Effector memory CD8-positive, alpha-beta T cell (primary cell): ENCODE results near the gene ADM2.

Experiments used
- ATAC-seq: fragments of 150-1000 bp; cut with Tn5 transposase; replicated peaks from 2 replicates; pipeline ENCODE4 v1.10.0; 2021; ENCODE audit warnings: mild to moderate bottlenecking, moderate library complexity
- DNase-seq, 3 experiments: peaks; one replicate each; pipeline ENCODE4 v3.0.0; 2021
- H3K27ac Mint-ChIP-seq, 2 donors: one replicate each; pipeline ENCODE4 v1.8.0; 2022; ENCODE audit warnings: mild to moderate bottlenecking in 2 of 2, mixed read lengths in 2 of 2, moderate library complexity in 2 of 2
- H3K27me3 Mint-ChIP-seq, 2 donors: one replicate each; pipeline ENCODE4 v1.8.0; 2022; ENCODE audit warnings: mixed read lengths in 2 of 2
- H3K36me3 Mint-ChIP-seq: one replicate; pipeline ENCODE4 v1.8.0; 2022; ENCODE audit warnings: mild to moderate bottlenecking, moderate library complexity, mixed read lengths; ENCODE audit not compliant: insufficient read depth
- H3K4me1 Mint-ChIP-seq, 2 donors: one replicate each; pipeline ENCODE4 v1.8.0; 2022; ENCODE audit warnings: low read depth in 2 of 2, mixed read lengths in 2 of 2
- H3K4me3 Mint-ChIP-seq, 2 donors: one replicate each; pipeline ENCODE4 v1.8.0; 2022; ENCODE audit warnings: mild to moderate bottlenecking in 2 of 2, mixed read lengths in 2 of 2, moderate library complexity in 2 of 2
- H3K9me3 Mint-ChIP-seq, 2 donors: one replicate each; pipeline ENCODE4 v1.8.0; 2022; ENCODE audit warnings: mixed read lengths in 2 of 2

ADM2 gene

DNA sequence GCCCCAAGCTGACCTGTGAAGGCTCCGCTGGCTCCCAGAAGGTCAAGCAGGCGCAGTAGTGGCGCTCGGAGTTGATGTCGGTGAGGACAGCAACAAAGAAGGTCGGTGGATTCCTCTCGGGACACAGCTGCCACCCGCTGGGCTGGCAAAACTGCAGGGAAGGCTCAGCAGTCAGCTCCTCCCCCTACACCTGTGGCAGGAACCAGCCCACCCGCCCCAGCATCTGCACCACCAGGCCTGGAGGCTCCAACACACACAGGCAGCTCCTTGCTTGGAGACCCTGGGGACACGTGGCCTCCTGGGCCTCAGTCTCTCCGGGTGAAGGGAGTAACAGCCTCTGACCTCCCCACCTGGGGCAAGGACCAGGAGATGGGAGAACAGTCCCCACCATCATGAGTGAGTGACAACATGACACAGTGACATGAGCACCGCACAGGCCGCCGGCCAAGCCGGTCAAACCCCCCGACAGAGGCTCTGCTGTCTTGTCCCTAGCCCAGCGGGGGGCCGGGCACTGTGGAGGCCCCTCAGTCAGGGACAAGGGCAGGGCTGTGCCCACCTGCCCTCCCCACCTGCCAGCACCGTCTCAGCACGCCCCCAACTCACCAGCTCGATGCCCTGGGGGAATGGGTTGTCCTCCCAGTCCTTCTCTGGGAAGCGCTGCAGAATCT, 13.4 kb upstream of the ADM2 start:
- Mint-ChIP-seq H3K27ac (peak overlapping the region; percentile 88 to 95), H3K9me3 (no peaks in the 10 kb centered on the region), H3K4me3 (no peak overlapping the region), H3K27me3 (no peaks in the 10 kb centered on the region), H3K4me1 (peaks cover 30 to 51% of the 10 kb centered on the region in 2 donors), H3K36me3 (peaks cover 48% of the 10 kb centered on the region)
- DNase-seq = no peak
- no peak for ATAC-seq

DNA sequence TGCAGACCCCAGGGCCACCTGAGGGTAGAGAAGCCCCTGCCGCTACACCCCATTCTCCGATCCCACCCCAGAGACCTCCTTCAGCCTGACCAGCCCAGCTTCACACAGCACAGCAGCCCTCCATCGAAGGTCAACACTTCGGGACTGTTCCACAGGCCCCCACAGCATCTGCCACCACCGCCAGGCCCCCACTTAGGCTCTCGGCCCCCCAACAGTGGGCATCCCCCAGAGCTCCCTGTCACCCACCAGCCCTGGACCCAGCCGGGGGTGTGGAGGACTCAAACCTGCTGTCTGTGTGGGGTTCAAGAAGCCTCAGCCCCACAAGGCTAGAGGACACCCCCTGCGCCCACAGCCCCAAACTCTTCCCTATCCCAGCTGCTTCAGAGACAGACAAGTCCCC, 12.7 kb upstream of the ADM2 start:
- peak overlapping the region; percentile 75 to 96 for H3K4me3 Mint-ChIP-seq
- peaks cover 45% of the 10 kb centered on the region for H3K36me3 Mint-ChIP-seq
- no peaks in the 10 kb centered on the region for H3K9me3 Mint-ChIP-seq
- peaks cover 37 to 58% of the 10 kb centered on the region in 2 donors for H3K4me1 Mint-ChIP-seq
- H3K27me3 Mint-ChIP-seq = no peaks in the 10 kb centered on the region
- DNase-seq = no peak
- no peak for ATAC-seq
- H3K27ac Mint-ChIP-seq = peak overlapping the region; percentile 88 to 95

DNA sequence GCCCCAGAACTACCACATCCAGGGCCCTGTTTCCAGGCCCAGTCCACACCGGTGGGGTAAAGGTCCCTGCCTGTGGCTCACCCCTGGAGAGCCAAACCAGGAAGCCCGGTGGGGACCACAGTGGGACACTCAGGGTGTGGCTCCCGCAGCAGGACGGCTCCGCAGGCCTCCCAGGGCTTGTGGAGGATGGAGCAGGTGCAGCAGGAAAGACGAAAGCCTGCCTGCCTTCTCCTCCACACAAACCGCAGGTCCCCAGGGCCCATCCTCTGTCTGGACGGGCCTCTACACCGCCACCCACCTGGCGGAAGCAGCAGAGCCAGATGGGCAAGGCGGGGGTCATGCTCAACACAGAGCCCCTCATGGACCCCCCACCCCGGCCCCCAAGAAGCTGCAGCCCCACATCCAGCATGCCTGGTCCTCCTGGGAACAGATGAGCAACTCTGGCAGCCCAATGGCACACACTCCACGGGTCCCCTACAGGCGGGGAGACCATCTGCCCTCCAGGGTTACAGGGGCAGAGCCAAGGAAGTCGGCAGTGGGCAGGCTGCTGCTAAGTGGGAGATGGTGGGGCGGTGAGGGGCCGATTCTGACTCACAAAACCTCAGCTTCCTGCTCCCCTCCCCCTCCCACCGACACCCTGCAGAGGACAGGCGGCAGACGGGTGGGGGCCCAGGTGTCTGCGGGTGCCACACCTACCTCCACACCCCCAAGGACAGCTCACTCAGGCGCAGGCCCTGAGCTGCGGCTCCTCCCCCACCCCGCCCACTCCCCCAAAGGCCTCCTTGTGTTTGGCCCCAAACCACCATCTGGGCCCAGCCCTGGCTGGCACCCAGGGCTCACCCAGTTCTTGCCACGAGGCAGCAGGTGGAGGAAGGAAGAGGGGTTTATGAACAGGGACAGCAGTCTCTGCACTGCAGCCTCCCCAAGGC, 11.7 kb upstream of the ADM2 start:
- peak; percentile 97 to 99 (median 98) for DNase-seq
- peak; percentile 83 for ATAC-seq
- Mint-ChIP-seq H3K4me3 (peak overlapping the region; percentile 75 to 96), H3K36me3 (peaks cover 42% of the 10 kb centered on the region), H3K27ac (peak overlapping the region; percentile 88 to 95), H3K27me3 (no peaks in the 10 kb centered on the region), H3K9me3 (no peaks in the 10 kb centered on the region), H3K4me1 (peaks cover 43 to 64% of the 10 kb centered on the region in 2 donors)

DNA sequence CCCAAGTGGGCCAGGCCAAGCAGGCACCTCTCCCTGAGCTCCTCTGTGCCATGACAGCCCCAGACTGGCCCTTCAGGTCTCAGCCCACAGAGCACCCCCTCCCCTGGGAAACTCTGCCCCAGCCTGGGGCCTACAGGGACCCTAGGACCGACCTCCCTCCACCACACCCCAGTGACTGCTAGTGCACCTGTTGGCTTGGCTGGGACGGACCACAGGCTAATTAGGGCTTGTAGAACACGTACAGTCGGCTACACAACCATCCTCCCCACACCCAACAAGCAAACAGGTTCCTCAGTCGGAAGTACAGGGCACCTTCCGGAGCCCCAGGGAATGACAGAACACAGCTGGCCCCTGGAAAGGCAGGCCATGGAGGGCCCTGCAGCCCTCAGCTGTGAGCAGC, 10.9 kb upstream of the ADM2 start:
- Mint-ChIP-seq H3K4me3 (peak overlapping the region; percentile 75 to 96), H3K36me3 (peaks cover 34% of the 10 kb centered on the region), H3K9me3 (no peaks in the 10 kb centered on the region), H3K27me3 (no peaks in the 10 kb centered on the region), H3K4me1 (peaks cover 43 to 68% of the 10 kb centered on the region in 2 donors), H3K27ac (peak overlapping the region; percentile 88 to 95)
- DNase-seq = no peak
- no peak for ATAC-seq

DNA sequence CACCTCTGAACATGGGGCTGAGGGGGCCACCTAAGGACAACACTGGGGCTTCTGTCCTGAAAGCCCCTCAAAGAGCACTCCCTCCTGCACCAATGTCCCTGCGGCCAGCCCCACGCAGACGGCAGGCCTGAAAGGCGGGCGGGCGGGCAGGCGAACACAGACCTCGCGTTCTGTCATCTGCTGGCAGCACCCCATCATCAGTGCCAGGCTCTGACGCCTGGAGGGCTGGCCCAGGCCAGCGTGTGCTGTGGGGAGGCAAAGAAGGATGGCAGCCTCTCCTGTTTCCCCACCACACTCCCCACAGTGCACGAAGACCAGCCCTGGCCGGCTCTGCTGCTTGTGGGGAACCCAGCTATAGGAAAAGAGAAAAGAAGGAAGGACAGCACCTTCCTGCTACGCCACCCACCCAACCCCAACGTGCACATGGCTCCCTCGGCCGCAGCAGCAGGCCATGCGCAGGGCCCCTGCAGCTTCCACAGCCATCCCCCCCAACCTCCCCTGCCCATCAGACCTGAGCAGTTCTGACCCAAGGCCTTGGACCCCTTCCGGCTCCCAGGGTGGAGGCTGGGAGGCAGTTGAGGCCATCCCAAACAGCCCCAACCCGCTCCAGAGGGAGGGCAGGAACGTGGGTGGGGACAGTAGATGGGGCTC, 10.0 kb upstream of the ADM2 start:
- ATAC-seq = no peak
- peaks cover 43 to 63% of the 10 kb centered on the region in 2 donors for H3K4me1 Mint-ChIP-seq
- peaks cover 28% of the 10 kb centered on the region for H3K36me3 Mint-ChIP-seq
- peak overlapping the region; percentile 75 to 96 for H3K4me3 Mint-ChIP-seq
- no peaks in the 10 kb centered on the region for H3K9me3 Mint-ChIP-seq
- DNase-seq = no peak
- peak overlapping the region; percentile 88 to 95 for H3K27ac Mint-ChIP-seq
- no peaks in the 10 kb centered on the region for H3K27me3 Mint-ChIP-seq

DNA sequence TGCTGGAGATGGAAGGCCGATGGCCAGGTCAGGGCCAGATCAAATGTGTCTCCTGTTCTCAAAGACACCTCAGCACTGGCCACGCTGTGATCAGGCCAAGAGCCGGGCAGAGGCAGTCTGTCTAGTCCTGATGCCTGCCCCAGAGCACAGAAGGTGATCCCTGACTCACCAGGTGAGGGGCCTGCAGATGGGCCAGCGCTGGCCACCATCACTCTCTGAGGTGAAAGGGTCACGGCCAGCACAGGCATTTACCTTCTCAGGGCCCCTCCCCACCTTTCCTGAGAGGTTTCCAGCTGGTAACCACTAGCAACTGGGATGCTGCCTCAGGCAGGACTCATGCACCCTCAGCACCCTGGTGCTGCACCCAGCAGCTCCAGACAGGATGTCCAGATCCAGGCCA, 9.4 kb upstream of the ADM2 start:
- H3K4me3 Mint-ChIP-seq = peak overlapping the region; percentile 94 to 96
- ATAC-seq = no peak
- no peaks in the 10 kb centered on the region for H3K27me3 Mint-ChIP-seq
- no peak for DNase-seq
- peak overlapping the region; percentile 88 to 95 for H3K27ac Mint-ChIP-seq
- no peaks in the 10 kb centered on the region for H3K9me3 Mint-ChIP-seq
- H3K4me1 Mint-ChIP-seq = peaks cover 39 to 58% of the 10 kb centered on the region in 2 donors
- peaks cover 29% of the 10 kb centered on the region for H3K36me3 Mint-ChIP-seq

DNA sequence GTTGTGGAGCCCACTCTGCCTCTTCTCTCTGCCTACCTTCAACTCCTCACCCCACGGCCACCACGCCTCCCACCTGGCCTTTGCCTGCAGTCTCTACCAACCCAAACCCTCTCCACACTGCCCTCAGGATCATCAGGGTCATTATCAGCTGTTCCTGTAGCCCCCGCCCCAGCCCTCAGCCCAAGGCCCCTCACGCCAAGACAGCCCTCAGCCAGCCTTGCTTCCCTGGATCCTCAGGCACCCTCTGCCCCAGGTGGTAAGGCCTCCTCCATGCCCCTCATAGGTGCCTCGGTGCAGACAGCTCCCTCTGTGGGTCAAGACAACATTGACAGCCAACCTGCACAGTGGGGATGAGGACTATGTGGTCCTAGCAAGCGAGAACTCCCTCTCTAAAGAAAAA, 8.3 kb upstream of the ADM2 start:
- peak overlapping the region; percentile 95 to 96 for H3K27ac Mint-ChIP-seq
- no peaks in the 10 kb centered on the region for H3K9me3 Mint-ChIP-seq
- peaks cover 39 to 57% of the 10 kb centered on the region in 2 donors for H3K4me1 Mint-ChIP-seq
- no peak for ATAC-seq
- peak overlapping the region; percentile 94 to 96 for H3K4me3 Mint-ChIP-seq
- H3K36me3 Mint-ChIP-seq = peaks cover 25% of the 10 kb centered on the region
- peak; percentile 38 to 46 (median 44) for DNase-seq
- no peaks in the 10 kb centered on the region for H3K27me3 Mint-ChIP-seq

DNA sequence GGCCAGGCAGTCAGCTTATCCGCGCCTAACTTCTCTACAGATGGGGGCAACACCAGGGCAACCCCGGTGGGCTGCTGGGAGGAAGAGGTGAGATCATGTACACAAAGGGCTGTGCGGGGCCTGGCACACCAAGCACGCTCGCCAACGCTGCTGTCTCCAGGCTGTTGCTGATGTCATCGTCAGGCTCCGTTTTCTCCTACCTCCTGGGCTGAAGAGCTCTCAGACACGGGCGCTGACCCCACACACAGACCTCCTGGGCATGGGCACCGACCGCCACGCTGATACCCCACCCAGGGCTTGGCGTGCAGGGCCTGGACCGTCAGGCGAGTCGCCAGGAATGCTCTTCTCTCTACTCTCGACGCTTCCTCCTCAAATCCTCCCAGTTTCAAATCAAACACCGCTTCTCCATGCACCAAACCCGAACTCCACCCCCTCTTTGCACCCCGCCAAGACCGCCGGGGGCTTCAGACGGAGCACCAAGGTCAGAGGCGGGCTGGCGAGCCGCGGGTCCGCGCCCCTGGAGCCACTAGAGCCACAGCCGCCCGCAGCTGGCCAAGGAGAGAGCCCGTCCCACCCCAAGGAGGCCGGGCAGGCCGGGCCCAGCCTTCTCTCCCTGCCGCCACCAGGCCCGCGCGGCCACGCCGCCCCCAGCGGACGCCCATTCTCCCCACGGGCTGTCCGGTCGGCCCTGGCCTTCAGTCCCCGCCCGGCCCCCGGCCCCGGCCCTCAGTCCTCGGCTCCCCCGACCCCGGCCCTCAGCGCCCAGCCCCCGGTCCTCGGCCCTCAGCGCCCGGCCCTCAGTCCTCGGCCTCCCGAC, 7.3 kb upstream of the ADM2 start:
- Mint-ChIP-seq H3K9me3 (no peaks in the 10 kb centered on the region), H3K27ac (peak overlapping the region; percentile 95 to 96), H3K36me3 (peaks cover 18% of the 10 kb centered on the region), H3K27me3 (no peaks in the 10 kb centered on the region), H3K4me3 (peak overlapping the region; percentile 94 to 96), H3K4me1 (peaks cover 32 to 51% of the 10 kb centered on the region in 2 donors)
- no peak for ATAC-seq
- DNase-seq = no peak

DNA sequence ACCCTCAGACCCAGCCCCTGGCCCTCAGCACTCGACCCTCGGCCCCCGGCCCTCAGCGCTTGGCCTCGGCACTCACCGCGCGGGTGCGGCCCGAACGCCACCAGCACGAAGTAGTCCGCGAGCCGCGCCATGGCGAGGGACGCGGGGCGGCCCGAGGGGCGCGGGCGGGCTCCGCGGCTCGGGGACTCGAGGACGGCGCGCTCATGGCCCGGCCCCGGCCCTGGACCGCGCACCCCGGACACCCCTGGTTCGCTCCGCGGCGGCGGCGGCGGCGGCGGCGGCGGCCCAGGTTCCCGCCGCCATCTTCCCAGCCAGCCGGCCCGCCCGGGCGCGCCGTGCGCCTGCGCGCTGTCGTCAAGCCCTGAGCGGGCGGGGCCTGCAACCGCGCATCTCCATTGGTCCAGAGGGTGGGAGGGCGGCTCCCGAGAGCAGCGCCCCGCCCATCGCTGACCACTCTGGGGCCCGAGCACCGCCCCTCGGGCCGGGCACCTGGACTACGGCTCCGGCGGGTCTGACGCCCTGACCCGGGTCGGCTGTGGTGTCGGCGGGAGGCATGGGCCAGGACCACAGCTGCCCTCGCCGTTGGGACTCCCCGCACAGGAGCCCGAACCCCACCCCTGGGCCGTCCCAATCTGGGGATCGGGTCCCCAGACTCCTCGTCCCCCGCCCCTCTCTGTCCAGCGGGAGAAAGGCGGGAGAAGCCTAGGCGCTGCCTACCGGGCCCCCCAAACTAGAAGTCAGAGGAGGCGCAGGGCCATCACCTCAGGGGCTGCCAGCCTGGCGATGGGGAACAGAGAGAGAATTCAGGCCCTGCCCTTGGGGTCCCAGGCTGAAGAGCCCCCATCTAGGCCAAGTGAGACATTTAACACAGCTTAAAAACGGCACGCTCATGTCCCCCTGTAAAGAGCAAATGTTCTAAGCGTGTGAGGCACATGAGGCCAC, 6.4 kb upstream of the ADM2 start, which contains the start of gene SBF1:
SBF1 (minus strand) TSS at position 326 of the 942 bp plus-strand sequence; CDS start at position 131, 195 bp downstream.
- DNase-seq (peak; percentile 81 to 85 (median 85)), ATAC-seq (peak; percentile 64)
- no peaks in the 10 kb centered on the region for H3K9me3 Mint-ChIP-seq
- H3K27ac Mint-ChIP-seq = peak within 1 kb of the TSS; percentile 95 to 96
- peaks cover 12% of the 10 kb centered on the region for H3K36me3 Mint-ChIP-seq
- peaks cover 0 to 1% of the 10 kb centered on the region in 2 donors for H3K27me3 Mint-ChIP-seq
- H3K4me1 Mint-ChIP-seq = peaks cover 26 to 45% of the 10 kb centered on the region in 2 donors
- peak within 1 kb of the TSS; percentile 94 to 96 for H3K4me3 Mint-ChIP-seq

DNA sequence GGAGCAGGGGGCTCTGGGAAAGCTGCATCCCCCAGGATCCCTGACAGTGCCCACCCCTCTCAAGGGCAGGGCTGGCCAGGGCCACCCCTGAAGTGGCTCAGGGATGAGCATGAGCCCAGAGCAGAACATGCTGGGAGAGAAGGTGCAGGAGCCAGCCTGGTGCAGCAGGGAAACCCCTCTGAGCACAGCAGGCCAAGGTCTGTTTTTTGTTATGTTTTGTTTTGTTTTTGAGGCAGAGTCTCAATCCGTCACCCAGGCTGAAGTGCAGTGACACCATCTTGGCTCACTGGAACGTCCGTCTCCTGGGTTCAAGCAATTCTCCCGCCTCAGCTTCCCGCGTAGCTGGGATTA, 5.7 kb upstream of the ADM2 start:
- DNase-seq (no peak), ATAC-seq (no peak)
- Mint-ChIP-seq H3K4me1 (peaks cover 20 to 42% of the 10 kb centered on the region in 2 donors), H3K4me3 (peak overlapping the region; percentile 69 to 94), H3K36me3 (peaks cover 11% of the 10 kb centered on the region), H3K9me3 (no peaks in the 10 kb centered on the region), H3K27me3 (peaks cover 0 to 6% of the 10 kb centered on the region in 2 donors), H3K27ac (peak overlapping the region; percentile 69 to 81)

DNA sequence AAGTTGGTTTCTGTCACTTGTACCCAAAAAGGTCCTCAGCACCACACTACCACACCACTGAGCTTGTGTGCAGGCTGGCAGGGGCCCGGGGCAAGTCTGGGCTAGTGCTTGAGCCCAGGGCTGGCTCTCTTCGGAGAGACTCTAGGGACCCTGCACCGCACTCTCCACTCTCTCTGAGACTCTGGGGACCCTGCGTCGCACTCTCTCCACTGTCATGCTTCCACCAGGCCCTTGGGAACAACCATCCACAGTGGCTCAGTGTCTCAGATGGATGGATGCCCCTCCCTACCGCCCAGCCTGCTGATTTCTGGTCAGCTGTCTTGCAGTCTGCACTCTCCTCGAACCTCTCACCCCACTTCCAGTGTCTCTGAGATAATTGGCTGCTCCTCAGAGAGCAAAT, 4.5 kb upstream of the ADM2 start:
- Mint-ChIP-seq H3K9me3 (no peaks in the 10 kb centered on the region), H3K4me3 (peak overlapping the region; percentile 57 to 69), H3K4me1 (peaks cover 16 to 31% of the 10 kb centered on the region in 2 donors), H3K27ac (peak overlapping the region; percentile 65 to 75), H3K36me3 (peaks cover 11% of the 10 kb centered on the region), H3K27me3 (peaks cover 0 to 6% of the 10 kb centered on the region in 2 donors)
- DNase-seq (no peak), ATAC-seq (no peak)

DNA sequence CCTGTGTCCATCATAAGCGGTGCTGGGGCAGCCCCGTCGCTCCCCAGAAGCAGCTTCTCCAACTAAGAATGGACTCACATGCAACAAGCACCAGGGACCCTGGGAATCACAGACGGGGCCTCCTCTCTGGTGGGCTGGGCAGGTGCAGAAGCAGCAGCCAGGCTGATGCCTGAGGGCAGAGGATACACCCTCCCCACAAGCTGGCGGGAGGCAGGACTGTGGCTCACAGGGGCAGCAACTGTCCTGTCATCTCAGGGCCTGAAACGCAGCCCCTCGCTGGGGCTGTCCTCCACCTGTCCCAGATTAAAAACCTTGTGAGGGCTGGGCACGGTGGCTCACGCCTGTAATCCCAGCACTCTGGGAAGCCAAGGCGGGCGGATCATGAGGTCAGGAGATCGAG, 3.4 kb upstream of the ADM2 start:
- H3K27me3 Mint-ChIP-seq = peaks cover 0 to 6% of the 10 kb centered on the region in 2 donors

More for the DNA sequence above, 3.4 kb upstream of the ADM2 start:
- H3K4me3 Mint-ChIP-seq = no peak overlapping the region
- ATAC-seq (no peak), DNase-seq (no peak)
- H3K27ac Mint-ChIP-seq = no peak overlapping the region
- H3K4me1 Mint-ChIP-seq = peaks cover 14 to 22% of the 10 kb centered on the region in 2 donors
- H3K36me3 Mint-ChIP-seq = peaks cover 12% of the 10 kb centered on the region
- no peaks in the 10 kb centered on the region for H3K9me3 Mint-ChIP-seq
